HCT116 (cell line): ENCODE measurements around the gene GNAI3.

ENCODE experiments used
- CEBPB ChIP-seq: IDR thresholded peaks from 2 replicates; pipeline ENCODE4 v1.6.1; 2012; ENCODE audit warnings: low read depth
- EZH2 ChIP-seq: fragments of 200-600 bp; sonication (generic); IDR thresholded peaks from 2 replicates; pipeline ENCODE4 v1.6.1; 2017; ENCODE audit warnings: antibody characterized with exemption, mixed run types
- EZH2phosphoT487 ChIP-seq: fragments of 200-600 bp; IDR thresholded peaks from 2 replicates; pipeline ENCODE4 v1.6.1; 2018; ENCODE audit warnings: antibody characterized with exemption, borderline replicate concordance
- MAX ChIP-seq: IDR thresholded peaks from 2 replicates; pipeline ENCODE4 v1.6.1; 2012
- POLR2A ChIP-seq: IDR thresholded peaks from 2 replicates; pipeline ENCODE4 v1.7.0; 2011; ENCODE audit warnings: borderline replicate concordance; ENCODE audit not compliant: insufficient read depth, insufficient read length; ENCODE audit errors: extremely low read depth
- POLR2AphosphoS5 ChIP-seq: IDR thresholded peaks from 2 replicates; pipeline ENCODE4 v1.6.1; 2011; ENCODE audit warnings: mild to moderate bottlenecking, low read depth, low read length, moderate library complexity
- YY1 ChIP-seq: IDR thresholded peaks from 2 replicates; pipeline ENCODE4 v1.6.1; 2011; ENCODE audit warnings: low read length, low read depth, moderate library complexity, mild to moderate bottlenecking; ENCODE audit not compliant: insufficient replicate concordance; ENCODE audit errors: extremely low read depth
- ZFX ChIP-seq: fragments of 450-650 bp; IDR thresholded peaks from 2 replicates; pipeline ENCODE4 v1.6.1; 2017
- TF ChIP-seq, protein P1 (sequence below), 3 experiments: fragments of 200-600 bp in 1 of 3; sonication (generic) in 1 of 3; IDR thresholded peaks in 2 of 3; conservative IDR thresholded peaks in 1 of 3; 2 replicates each; pipeline ENCODE4 v1.5.1; 2012 to 2017; ENCODE audit warnings: low read depth in 2 of 3, low read length in 2 of 3, antibody characterized with exemption in 1 of 3, borderline replicate concordance in 1 of 3, control low read depth in 1 of 3, mild to moderate bottlenecking in 1 of 3, mixed read lengths in 1 of 3, mixed run types in 1 of 3, moderate library complexity in 1 of 3; ENCODE audit not compliant: insufficient read depth in 1 of 3

- TF ChIP-seq POLR2AphosphoS5 (no peak), MAX (no peak), POLR2A (no peak), YY1 (no peak), ZFX (no peak), EZH2 (no peak), CEBPB (no peak), EZH2phosphoT487 (no peak)
- TF ChIP-seq, protein P1, sequence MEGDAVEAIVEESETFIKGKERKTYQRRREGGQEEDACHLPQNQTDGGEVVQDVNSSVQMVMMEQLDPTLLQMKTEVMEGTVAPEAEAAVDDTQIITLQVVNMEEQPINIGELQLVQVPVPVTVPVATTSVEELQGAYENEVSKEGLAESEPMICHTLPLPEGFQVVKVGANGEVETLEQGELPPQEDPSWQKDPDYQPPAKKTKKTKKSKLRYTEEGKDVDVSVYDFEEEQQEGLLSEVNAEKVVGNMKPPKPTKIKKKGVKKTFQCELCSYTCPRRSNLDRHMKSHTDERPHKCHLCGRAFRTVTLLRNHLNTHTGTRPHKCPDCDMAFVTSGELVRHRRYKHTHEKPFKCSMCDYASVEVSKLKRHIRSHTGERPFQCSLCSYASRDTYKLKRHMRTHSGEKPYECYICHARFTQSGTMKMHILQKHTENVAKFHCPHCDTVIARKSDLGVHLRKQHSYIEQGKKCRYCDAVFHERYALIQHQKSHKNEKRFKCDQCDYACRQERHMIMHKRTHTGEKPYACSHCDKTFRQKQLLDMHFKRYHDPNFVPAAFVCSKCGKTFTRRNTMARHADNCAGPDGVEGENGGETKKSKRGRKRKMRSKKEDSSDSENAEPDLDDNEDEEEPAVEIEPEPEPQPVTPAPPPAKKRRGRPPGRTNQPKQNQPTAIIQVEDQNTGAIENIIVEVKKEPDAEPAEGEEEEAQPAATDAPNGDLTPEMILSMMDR (IDR thresholded peaks at IDR 0.05 in 2 of 3, conservative IDR thresholded peaks at IDR 0.05 in 1 of 3; ENCODE audit: borderline replicate concordance in 1 of 3, insufficient read depth in 1 of 3, low read depth in 2 of 3, low read length in 2 of 3) = no peak
Observed at GRCh38 chr1:109534307-109534858, 14.0 kb upstream of the GNAI3 start.
